H1 (cell line): ENCODE data around the gene CST11. TPM values are rescaled to one million over a fixed set of nuclear protein-coding genes. Genes with fewer than 3 reads are reported as not detected.

Source experiments
- ATF2 ChIP-seq: IDR thresholded peaks from 2 replicates; pipeline ENCODE4 v1.6.1; 2012; ENCODE audit warnings: low read length, inconsistent platforms
- EGR1 ChIP-seq: IDR thresholded peaks from 2 replicates; pipeline ENCODE4 v1.6.1; 2011; ENCODE audit warnings: low read depth, low read length, borderline replicate concordance
- NANOG ChIP-seq: IDR thresholded peaks from 2 replicates; pipeline ENCODE4 v1.6.1; 2011; ENCODE audit warnings: low read length, low read depth, mild to moderate bottlenecking, inconsistent platforms; ENCODE audit not compliant: insufficient read depth, poor library complexity, severe bottlenecking
- PHF8 ChIP-seq: fragments of 200-600 bp; sonication (generic); conservative IDR thresholded peaks from 2 replicates; pipeline ENCODE4 v1.7.1; 2012; ENCODE audit warnings: low read depth, mild to moderate bottlenecking, inconsistent platforms, low read length, moderate library complexity
- RNF2 ChIP-seq: fragments of 200-900, 300-1000 bp; sonication (generic); IDR thresholded peaks from 2 replicates; pipeline ENCODE4 v1.7.1; 2016; ENCODE audit warnings: borderline replicate concordance, low read depth, mild to moderate bottlenecking, antibody characterized with exemption, low read length; ENCODE audit not compliant: poor library complexity, severe bottlenecking; ENCODE audit errors: missing control alignments
- TAF1 ChIP-seq: IDR thresholded peaks from 2 replicates; pipeline ENCODE4 v1.6.1; 2011; ENCODE audit warnings: mild to moderate bottlenecking, low read depth, low read length
- TCF12 ChIP-seq: IDR thresholded peaks from 2 replicates; pipeline ENCODE4 v1.6.1; 2011; ENCODE audit warnings: low read depth, mild to moderate bottlenecking, low read length
- polyA plus RNA-seq, 7 experiments: library from polyadenylated mRNA; depleted of rRNA in 3 of 7; stranded (reverse) in 5 of 7; unstranded in 2 of 7; fragments of >200 nt in 5 of 7; fragments of 200-250 nt in 2 of 7; gene quantifications; 1 replicate in 5 of 7; 2 replicates in 1 of 7; 4 replicates in 1 of 7; pipeline versions ENCODE4 v1.2.1 to v1.2.3, GENCODE V29; 2011 to 2013; ENCODE audit warnings: missing spikeins in 2 of 7, mixed read lengths in 2 of 7
- total RNA-seq: library from RNA; stranded (reverse); fragmentation: NEBNext Ultra II Directional; extraction: Animal tissue kit (Norgen Biotek cat#: 25700); gene quantifications from 2 replicates; pipeline ENCODE4 v1.2.1, GENCODE V29; 2021
- TF ChIP-seq, protein P1 (sequence below), 3 experiments: IDR thresholded peaks; 1 replicate in 2 of 3; 2 replicates in 1 of 3; pipeline versions ENCODE4 v1.5.1 to v1.6.1; 2011; ENCODE audit warnings: low read length in 3 of 3, mild to moderate bottlenecking in 3 of 3, inconsistent platforms in 2 of 3, low read depth in 1 of 3, moderate library complexity in 1 of 3; ENCODE audit not compliant: insufficient read depth in 1 of 3; ENCODE audit errors: control extremely low read depth in 1 of 3

The CST11 gene
- total and polyA plus RNA-seq, 2 of the 8 experiments (the other 6 are each of a cell fraction or from before 2014, with no cell fraction given): 2.0 TPM; not detected in 1

DNA sequence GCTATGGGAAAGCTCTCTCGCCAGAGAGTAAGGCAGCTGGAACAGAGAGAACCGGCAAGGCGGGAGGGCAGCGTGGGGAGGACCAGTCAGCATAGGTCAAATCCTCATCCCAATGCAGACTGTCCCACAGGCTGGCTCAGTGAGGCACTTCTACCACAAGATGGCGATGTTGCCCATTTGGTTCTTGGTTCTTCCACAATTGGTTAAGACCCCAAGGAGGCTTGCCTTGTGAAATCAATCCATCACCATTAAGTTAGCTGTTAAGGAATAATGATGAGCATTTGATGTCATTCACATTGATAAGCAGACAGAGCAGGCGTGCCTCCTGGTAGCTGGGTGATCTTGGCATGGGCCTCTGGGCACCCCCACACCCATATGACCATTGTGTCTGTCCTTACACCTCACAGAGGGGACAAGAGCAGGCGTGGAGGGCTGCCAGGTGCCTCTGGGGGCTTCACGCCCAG lies 10.8 kb downstream of the CST11 start (continued):
- TF ChIP-seq RNF2 (no peak), TAF1 (no peak), TCF12 (no peak), NANOG (no peak), ATF2 (no peak), PHF8 (no peak), EGR1 (no peak)
- TF ChIP-seq, protein P1, sequence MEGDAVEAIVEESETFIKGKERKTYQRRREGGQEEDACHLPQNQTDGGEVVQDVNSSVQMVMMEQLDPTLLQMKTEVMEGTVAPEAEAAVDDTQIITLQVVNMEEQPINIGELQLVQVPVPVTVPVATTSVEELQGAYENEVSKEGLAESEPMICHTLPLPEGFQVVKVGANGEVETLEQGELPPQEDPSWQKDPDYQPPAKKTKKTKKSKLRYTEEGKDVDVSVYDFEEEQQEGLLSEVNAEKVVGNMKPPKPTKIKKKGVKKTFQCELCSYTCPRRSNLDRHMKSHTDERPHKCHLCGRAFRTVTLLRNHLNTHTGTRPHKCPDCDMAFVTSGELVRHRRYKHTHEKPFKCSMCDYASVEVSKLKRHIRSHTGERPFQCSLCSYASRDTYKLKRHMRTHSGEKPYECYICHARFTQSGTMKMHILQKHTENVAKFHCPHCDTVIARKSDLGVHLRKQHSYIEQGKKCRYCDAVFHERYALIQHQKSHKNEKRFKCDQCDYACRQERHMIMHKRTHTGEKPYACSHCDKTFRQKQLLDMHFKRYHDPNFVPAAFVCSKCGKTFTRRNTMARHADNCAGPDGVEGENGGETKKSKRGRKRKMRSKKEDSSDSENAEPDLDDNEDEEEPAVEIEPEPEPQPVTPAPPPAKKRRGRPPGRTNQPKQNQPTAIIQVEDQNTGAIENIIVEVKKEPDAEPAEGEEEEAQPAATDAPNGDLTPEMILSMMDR (IDR thresholded peaks at IDR 0.05; ENCODE audit: control extremely low read depth in 1 of 3, insufficient read depth in 1 of 3, low read depth in 1 of 3, low read length in 3 of 3): peak; percentile 88 to 97 (median 88)
- TF ChIP-seq, all 59 proteins: peak for 4
